ENCODE measurements around the gene TANGO6. TPM values are rescaled to one million over a fixed set of nuclear protein-coding genes. Genes with fewer than 3 reads are reported as not detected.

The TANGO6 gene
- total and polyA plus RNA-seq, 4 donors = 5.4 to 26.6 (median 13.2) TPM

DNA sequence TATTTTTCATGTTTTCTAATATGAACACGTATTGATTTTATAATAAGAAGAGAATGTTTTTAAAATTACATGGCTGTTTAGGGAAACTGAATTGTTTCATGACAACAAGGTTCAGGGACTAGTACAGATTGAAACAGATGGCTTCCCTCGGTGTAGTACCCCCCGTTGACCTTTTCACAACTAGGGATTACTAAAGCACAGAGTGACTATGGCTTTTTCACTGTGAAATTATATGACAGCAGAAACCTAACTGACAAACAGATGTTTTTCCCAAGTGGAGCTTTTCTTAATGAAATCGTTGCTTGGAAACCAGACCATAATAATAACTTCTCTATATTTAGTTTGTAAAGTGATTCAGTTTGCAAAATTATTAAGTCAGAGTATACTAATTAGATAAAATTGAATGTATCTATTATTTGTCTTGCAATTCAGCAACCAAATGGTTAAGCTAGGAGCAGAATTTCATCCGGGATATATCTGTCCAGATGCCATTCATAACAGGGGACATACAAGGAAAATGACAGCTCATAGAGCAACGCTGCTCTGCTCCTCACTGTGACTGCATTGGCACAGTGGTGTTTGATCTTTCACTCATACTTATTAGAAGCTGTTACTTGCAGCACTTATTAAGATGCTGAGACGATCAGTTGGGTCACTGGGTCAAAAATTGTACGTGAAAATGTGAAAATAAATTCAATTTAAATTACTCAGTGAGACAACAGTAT is 111.7 kb downstream of the TANGO6 start:
- Histone ChIP-seq H3K4me3 (ENCODE audit: low read length in 2 of 2) (no peak overlapping the region), H3K36me3 (ENCODE audit: control insufficient read depth in 1 of 2, insufficient read depth in 2 of 2, low read length in 1 of 2) (no peaks in the 10 kb centered on the region), H3K27me3 (ENCODE audit: control insufficient read depth in 1 of 2, insufficient read depth in 2 of 2, low read length in 1 of 2) (no peaks in the 10 kb centered on the region), H3K27ac (ENCODE audit: low read depth in 1 of 2, low read length in 2 of 2) (no peak overlapping the region), H3K4me1 (ENCODE audit: control insufficient read depth in 1 of 2, insufficient read depth in 2 of 2, low read length in 2 of 2) (no peaks in the 10 kb centered on the region), H3K9me3 (ENCODE audit: control insufficient read depth, low read length) (no peaks in the 10 kb centered on the region)
- 45 to 46% methylated on average over 8 of the region's 8 CpGs for WGBS, 2 donors
- no peak for ATAC-seq (ENCODE audit: low FRiP score)
- intact Hi-C loops (cut with DNase I) = no loop called here
- DNase-seq = no peak

- Histone ChIP-seq H3K27ac (ENCODE audit: low read depth in 1 of 2, low read length in 2 of 2) (no peak overlapping the region), H3K4me3 (ENCODE audit: low read length in 2 of 2) (no peak overlapping the region), H3K27me3 (ENCODE audit: control insufficient read depth in 1 of 2, insufficient read depth in 2 of 2, low read length in 1 of 2) (no peaks in the 10 kb centered on the region), H3K36me3 (ENCODE audit: control insufficient read depth in 1 of 2, insufficient read depth in 2 of 2, low read length in 1 of 2) (no peaks in the 10 kb centered on the region), H3K9me3 (ENCODE audit: control insufficient read depth, low read length) (no peaks in the 10 kb centered on the region), H3K4me1 (ENCODE audit: control insufficient read depth in 1 of 2, insufficient read depth in 2 of 2, low read length in 2 of 2) (no peaks in the 10 kb centered on the region)
- DNase-seq = no peak
- intact Hi-C loops (cut with DNase I) = no loop called here
- WGBS, 2 donors = 86 to 87% methylated on average over 5 of the region's 5 CpGs
- no peak for ATAC-seq (ENCODE audit: low FRiP score)
These were observed 117.6 kb downstream of the TANGO6 start for GRCh38 chr16:68960910-68961309.

DNA sequence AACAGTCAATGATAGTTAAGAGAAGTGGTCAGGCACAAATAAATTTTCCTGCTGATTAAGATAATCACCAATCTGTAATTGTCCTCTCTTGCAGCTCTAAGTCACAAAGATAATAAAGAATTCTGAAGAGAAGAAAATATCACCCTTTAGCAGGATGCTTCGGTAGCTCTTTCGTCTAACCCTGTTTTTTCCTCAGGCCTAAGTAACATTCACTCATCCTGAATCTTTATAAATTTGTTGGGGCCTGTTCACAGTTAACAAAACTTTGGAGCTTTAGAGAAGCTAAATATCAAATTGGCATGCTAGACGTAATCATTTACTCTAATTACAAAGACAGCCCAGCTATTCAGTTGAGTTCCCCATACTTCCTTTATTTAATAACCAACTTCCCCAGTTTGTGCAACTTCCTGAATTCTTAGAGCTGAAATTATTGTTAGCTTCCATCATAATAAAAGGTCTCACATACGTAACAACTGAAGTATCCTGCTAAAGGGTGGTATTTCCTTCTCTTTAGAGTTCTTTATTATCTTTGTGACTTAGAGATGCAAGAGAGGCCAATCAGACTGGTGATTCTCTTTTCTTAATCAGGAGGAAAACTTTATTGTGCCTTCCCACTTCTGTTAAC is 118.6 kb downstream of the TANGO6 start:
- H3K27ac ChIP-seq (ENCODE audit: low read depth in 1 of 2, low read length in 2 of 2) = no peak overlapping the region
- intact Hi-C loops (cut with DNase I) = no loop called here
- DNase-seq (no peak), ATAC-seq (ENCODE audit: low FRiP score) (no peak)
- WGBS, 2 donors = 93 to 98% methylated on average over 4 of the region's 4 CpGs
- no peak overlapping the region for H3K4me3 ChIP-seq (ENCODE audit: low read length in 2 of 2)
- no peaks in the 10 kb centered on the region for H3K9me3 ChIP-seq (ENCODE audit: control insufficient read depth, low read length)
- no peaks in the 10 kb centered on the region for H3K36me3 ChIP-seq (ENCODE audit: control insufficient read depth in 1 of 2, insufficient read depth in 2 of 2, low read length in 1 of 2)
- no peaks in the 10 kb centered on the region for H3K27me3 ChIP-seq (ENCODE audit: control insufficient read depth in 1 of 2, insufficient read depth in 2 of 2, low read length in 1 of 2)
- H3K4me1 ChIP-seq (ENCODE audit: control insufficient read depth in 1 of 2, insufficient read depth in 2 of 2, low read length in 2 of 2) = no peaks in the 10 kb centered on the region

DNA sequence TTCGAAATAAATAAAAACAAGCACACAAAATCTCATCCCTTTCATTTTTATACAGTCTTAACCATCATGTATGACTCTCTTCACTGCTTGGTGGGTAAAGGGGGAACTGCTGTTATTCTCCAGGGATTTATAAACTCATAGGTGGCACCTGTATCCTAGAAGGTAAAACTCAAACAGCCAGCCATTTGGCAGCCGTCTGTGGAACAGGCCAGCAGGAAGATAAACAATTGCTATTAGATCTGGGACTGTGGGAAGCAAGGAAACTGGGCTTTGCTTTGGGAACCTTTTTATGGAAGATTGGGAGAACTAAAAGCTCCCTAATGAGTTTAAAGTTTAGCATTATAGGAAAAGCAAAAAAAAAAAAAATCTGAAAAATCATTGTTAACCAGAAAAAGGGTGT is 126.0 kb downstream of the TANGO6 start:
- H3K9me3 ChIP-seq (ENCODE audit: control insufficient read depth, low read length) = no peaks in the 10 kb centered on the region
- no peak overlapping the region for H3K27ac ChIP-seq (ENCODE audit: low read depth in 1 of 2, low read length in 2 of 2)
- WGBS, 2 donors = 64 to 81% methylated on average over 2 of the region's 2 CpGs
- ATAC-seq (ENCODE audit: low FRiP score) (no peak), DNase-seq (no peak)
- H3K36me3 ChIP-seq (ENCODE audit: control insufficient read depth in 1 of 2, insufficient read depth in 2 of 2, low read length in 1 of 2) = peaks cover 0 to 3% of the 10 kb centered on the region in 2 donors
- no peaks in the 10 kb centered on the region for H3K4me1 ChIP-seq (ENCODE audit: control insufficient read depth in 1 of 2, insufficient read depth in 2 of 2, low read length in 2 of 2)
- intact Hi-C loops (cut with DNase I) = no loop called here
- no peak overlapping the region for H3K4me3 ChIP-seq (ENCODE audit: low read length in 2 of 2)
- H3K27me3 ChIP-seq (ENCODE audit: control insufficient read depth in 1 of 2, insufficient read depth in 2 of 2, low read length in 1 of 2) = no peaks in the 10 kb centered on the region

- Histone ChIP-seq H3K36me3 (ENCODE audit: control insufficient read depth in 1 of 2, insufficient read depth in 2 of 2, low read length in 1 of 2) (peaks cover 0 to 5% of the 10 kb centered on the region in 2 donors), H3K27me3 (ENCODE audit: control insufficient read depth in 1 of 2, insufficient read depth in 2 of 2, low read length in 1 of 2) (no peaks in the 10 kb centered on the region), H3K4me3 (ENCODE audit: low read length in 2 of 2) (no peak overlapping the region), H3K4me1 (ENCODE audit: control insufficient read depth in 1 of 2, insufficient read depth in 2 of 2, low read length in 2 of 2) (no peaks in the 10 kb centered on the region), H3K27ac (ENCODE audit: low read depth in 1 of 2, low read length in 2 of 2) (no peak overlapping the region), H3K9me3 (ENCODE audit: control insufficient read depth, low read length) (no peaks in the 10 kb centered on the region)
- no peak for DNase-seq
- ATAC-seq (ENCODE audit: low FRiP score) = no peak
- intact Hi-C loops (cut with DNase I) = no loop called here
- 89 to 93% methylated on average over 4 of the region's 4 CpGs for WGBS, 2 donors
These were observed 128.7 kb downstream of the TANGO6 start for GRCh38 chr16:68972013-68972412.

- Histone ChIP-seq H3K36me3 (ENCODE audit: control insufficient read depth in 1 of 2, insufficient read depth in 2 of 2, low read length in 1 of 2) (peaks cover 0 to 5% of the 10 kb centered on the region in 2 donors), H3K4me3 (ENCODE audit: low read length in 2 of 2) (no peak overlapping the region), H3K27me3 (ENCODE audit: control insufficient read depth in 1 of 2, insufficient read depth in 2 of 2, low read length in 1 of 2) (no peaks in the 10 kb centered on the region), H3K27ac (ENCODE audit: low read depth in 1 of 2, low read length in 2 of 2) (no peak overlapping the region), H3K9me3 (ENCODE audit: control insufficient read depth, low read length) (no peaks in the 10 kb centered on the region), H3K4me1 (ENCODE audit: control insufficient read depth in 1 of 2, insufficient read depth in 2 of 2, low read length in 2 of 2) (no peaks in the 10 kb centered on the region)
- ATAC-seq (ENCODE audit: low FRiP score) (no peak), DNase-seq (no peak)
- WGBS, 2 donors = 53 to 58% methylated on average over 4 of the region's 4 CpGs
- intact Hi-C loops (cut with DNase I) = no loop called here
These were observed 129.4 kb downstream of the TANGO6 start for GRCh38 chr16:68972720-68973119.

- Histone ChIP-seq H3K4me3 (ENCODE audit: low read length in 2 of 2) (no peak overlapping the region), H3K4me1 (ENCODE audit: control insufficient read depth in 1 of 2, insufficient read depth in 2 of 2, low read length in 2 of 2) (no peaks in the 10 kb centered on the region), H3K36me3 (ENCODE audit: control insufficient read depth in 1 of 2, insufficient read depth in 2 of 2, low read length in 1 of 2) (peaks cover 0 to 5% of the 10 kb centered on the region in 2 donors), H3K27me3 (ENCODE audit: control insufficient read depth in 1 of 2, insufficient read depth in 2 of 2, low read length in 1 of 2) (no peaks in the 10 kb centered on the region), H3K27ac (ENCODE audit: low read depth in 1 of 2, low read length in 2 of 2) (no peak overlapping the region), H3K9me3 (ENCODE audit: control insufficient read depth, low read length) (no peaks in the 10 kb centered on the region)
- WGBS, 2 donors = 77 to 80% methylated on average over 7 of the region's 7 CpGs
- DNase-seq (no peak), ATAC-seq (ENCODE audit: low FRiP score) (no peak)
- intact Hi-C loops (cut with DNase I) = no loop called here
These were observed 130.3 kb downstream of the TANGO6 start for GRCh38 chr16:68973611-68974120.

DNA sequence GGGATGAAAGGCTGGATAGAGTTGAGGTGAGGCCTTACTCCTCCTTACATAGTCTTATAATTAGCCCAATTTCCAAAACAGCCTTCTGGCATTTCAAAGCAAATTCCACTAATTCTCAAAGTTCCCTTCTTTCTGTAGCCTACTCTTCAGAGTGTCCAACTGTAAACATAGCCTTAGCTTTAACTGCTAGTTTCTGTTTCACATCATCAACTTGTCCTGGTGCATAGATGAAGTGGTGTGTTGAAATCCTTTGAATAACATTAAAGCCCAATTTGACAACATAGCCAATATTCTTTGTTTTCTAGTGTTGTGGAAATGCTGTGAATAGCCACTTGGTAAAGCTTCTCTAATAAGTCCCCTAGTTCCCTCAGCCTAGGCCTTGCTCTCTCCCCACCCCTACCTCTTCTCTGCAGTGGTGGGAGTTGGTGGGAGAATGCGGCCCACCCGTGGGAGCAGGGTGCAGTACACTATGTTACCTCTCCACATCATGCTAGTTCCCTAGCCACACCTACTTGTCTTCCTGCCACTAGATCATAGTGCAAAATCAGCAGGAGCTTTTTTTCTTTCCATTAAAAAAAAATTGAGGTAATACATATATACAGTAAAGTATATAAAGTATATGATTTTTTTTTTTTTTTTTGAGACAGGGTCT is 135.1 kb downstream of the TANGO6 start:
- Histone ChIP-seq H3K27me3 (ENCODE audit: control insufficient read depth in 1 of 2, insufficient read depth in 2 of 2, low read length in 1 of 2) (no peaks in the 10 kb centered on the region), H3K36me3 (ENCODE audit: control insufficient read depth in 1 of 2, insufficient read depth in 2 of 2, low read length in 1 of 2) (peaks cover 0 to 8% of the 10 kb centered on the region in 2 donors), H3K4me1 (ENCODE audit: control insufficient read depth in 1 of 2, insufficient read depth in 2 of 2, low read length in 2 of 2) (no peaks in the 10 kb centered on the region), H3K4me3 (ENCODE audit: low read length in 2 of 2) (no peak overlapping the region), H3K27ac (ENCODE audit: low read depth in 1 of 2, low read length in 2 of 2) (no peak overlapping the region), H3K9me3 (ENCODE audit: control insufficient read depth, low read length) (no peaks in the 10 kb centered on the region)
- ATAC-seq (ENCODE audit: low FRiP score) (no peak), DNase-seq (no peak)
- 92 to 95% methylated on average over 2 of the region's 2 CpGs for WGBS, 2 donors
- intact Hi-C loops (cut with DNase I) = no loop called here
